ENCODE data around the gene DAZAP1.

DNA sequence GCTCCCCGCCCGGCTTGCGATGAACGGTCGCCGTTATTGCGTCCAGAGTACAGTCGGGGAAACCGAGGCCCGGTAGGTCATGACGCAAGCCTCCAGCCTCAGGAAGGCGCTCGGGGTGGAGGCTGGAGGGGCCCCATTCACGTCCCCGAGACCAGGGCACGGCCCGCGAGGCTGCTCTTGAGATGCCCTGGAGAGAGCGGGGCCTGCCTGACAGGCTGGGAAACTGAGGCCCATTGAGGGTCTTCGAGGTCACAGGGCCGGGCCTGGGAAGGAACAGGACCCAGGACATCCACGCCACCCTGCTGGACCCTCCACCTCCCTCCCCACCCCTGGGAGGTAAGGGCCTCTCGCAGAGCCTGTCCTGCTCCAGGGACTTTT is 23.3 kb upstream of the DAZAP1 start:
- TF ChIP-seq CTCF (IDR thresholded peaks at IDR 0.05 in 4 of 5, conservative IDR thresholded peaks at IDR 0.05 in 1 of 5) (no peak), POLR2A (IDR thresholded peaks at IDR 0.05) (no peak)

Data from gastrocnemius medialis (tissue), 4 donors.